GM12878 (cell line): ENCODE results near the gene STX7. TPM values are rescaled to one million over a fixed set of nuclear protein-coding genes. Genes with fewer than 3 reads are reported as not detected.
A peak's percentile ranks its signal among the peaks of the same experiment; 100 is the strongest.

Source experiments
- ATF2 ChIP-seq: IDR thresholded peaks from 2 replicates; pipeline ENCODE4 v1.6.1; 2012; ENCODE audit warnings: low read length, inconsistent platforms
- BHLHE40 ChIP-seq, 2 experiments: fragments of 450-650 bp in 1 of 2; IDR thresholded peaks; 2 replicates each; pipeline ENCODE4 v1.6.1; 2011 to 2017; ENCODE audit warnings: low read depth in 2 of 2, borderline replicate concordance in 1 of 2, improper control_type of control experiment in 1 of 2, low read length in 1 of 2, mild to moderate bottlenecking in 1 of 2
- CBFB ChIP-seq: IDR thresholded peaks from 2 replicates; pipeline ENCODE4 v1.6.1; 2016; ENCODE audit warnings: antibody characterized with exemption, low read depth
- CREM ChIP-seq: IDR thresholded peaks from 2 replicates; pipeline ENCODE4 v1.6.1; 2014; ENCODE audit warnings: antibody characterized with exemption, low read depth
- EP300 ChIP-seq, 2 experiments: fragments of 150-350 bp in 1 of 2; IDR thresholded peaks; 2 replicates each; pipeline ENCODE4 v1.6.1; 2011 to 2012; ENCODE audit warnings: low read depth in 2 of 2, low read length in 2 of 2, borderline replicate concordance in 1 of 2, improper control_type of control experiment in 1 of 2, inconsistent platforms in 1 of 2; ENCODE audit not compliant: control insufficient read depth in 1 of 2
- HDAC2 ChIP-seq: fragments of 200-600 bp; sonication (generic); IDR thresholded peaks from 2 replicates; pipeline ENCODE4 v1.6.1; 2017
- HDAC6 ChIP-seq: fragments of 200-600 bp; sonication (generic); IDR thresholded peaks from one replicate; pipeline ENCODE4 v1.8.0; 2017; ENCODE audit warnings: antibody characterized with exemption; ENCODE audit not compliant: unreplicated experiment
- MEF2A ChIP-seq: IDR thresholded peaks from 2 replicates; pipeline ENCODE4 v1.6.1; 2011; ENCODE audit warnings: low read depth, mild to moderate bottlenecking, low read length, moderate library complexity; ENCODE audit not compliant: insufficient read depth
- NFIC ChIP-seq: IDR thresholded peaks from 2 replicates; pipeline ENCODE4 v1.6.1; 2012; ENCODE audit warnings: low read depth, mild to moderate bottlenecking, inconsistent platforms, low read length, moderate library complexity
- PAX8 ChIP-seq: fragments of 450-650 bp; IDR thresholded peaks from 2 replicates; pipeline ENCODE4 v1.6.1; 2017; ENCODE audit warnings: mild to moderate bottlenecking, moderate library complexity
- RBBP5 ChIP-seq: fragments of 200-600 bp; sonication (generic); conservative IDR thresholded peaks from 2 replicates; pipeline ENCODE4 v1.6.1; 2016
- RELB ChIP-seq: fragments of 450-650 bp; IDR thresholded peaks from 2 replicates; pipeline ENCODE4 v1.6.1; 2017; ENCODE audit warnings: low read depth, mild to moderate bottlenecking, moderate library complexity
- SKIL ChIP-seq: fragments of 450-650 bp; IDR thresholded peaks from 2 replicates; pipeline ENCODE4 v1.6.1; 2017; ENCODE audit warnings: mild to moderate bottlenecking, low read depth, inconsistent platforms; ENCODE audit not compliant: poor library complexity, severe bottlenecking
- SPI1 ChIP-seq: IDR thresholded peaks from 2 replicates; pipeline ENCODE4 v1.6.1; 2011; ENCODE audit warnings: low read depth, mild to moderate bottlenecking, low read length, moderate library complexity, borderline replicate concordance; ENCODE audit not compliant: insufficient read depth
- SREBF2 ChIP-seq: IDR thresholded peaks from 2 replicates; pipeline ENCODE4 v1.6.1; 2012; ENCODE audit warnings: mild to moderate bottlenecking, low read length
- WRNIP1 ChIP-seq: IDR thresholded peaks from 2 replicates; pipeline ENCODE4 v1.6.1; 2011; ENCODE audit warnings: low read depth, low read length, improper control_type of control experiment, borderline replicate concordance
- ZBTB4 ChIP-seq: fragments of 450-650 bp; formaldehyde crosslinking; IDR thresholded peaks from 2 replicates; pipeline ENCODE4 v1.4.0; 2022; ENCODE audit warnings: mild to moderate bottlenecking, moderate library complexity
- ZSCAN29 ChIP-seq: fragments of 450-650 bp; IDR thresholded peaks from 2 replicates; pipeline ENCODE4 v1.6.1; 2017; ENCODE audit warnings: mild to moderate bottlenecking, moderate library complexity
- polyA plus RNA-seq, 11 experiments: library from polyadenylated mRNA; depleted of rRNA in 4 of 11; unstranded in 6 of 11; stranded (reverse) in 5 of 11; fragments of >200 nt; fragmentation: Nextera tagmentation in 4 of 11; fragmentation: Illumina TruSeq in 1 of 11; extraction: Ambion mirVana in 4 of 11; extraction: Trizol in 1 of 11; gene quantifications; 1 replicate in 1 of 11; 2 replicates in 10 of 11; pipeline versions ENCODE4 v1.2.1 to v1.2.3, GENCODE V29; 2011 to 2016; ENCODE audit warnings: inconsistent platforms in 2 of 11, missing spikeins in 2 of 11, low read depth in 1 of 11
- total RNA-seq, 4 experiments: library from RNA; depleted of rRNA in 3 of 4; stranded (reverse); fragments of >200 nt in 3 of 4; fragmentation: Illumina TruSeq in 1 of 4; extraction: Trizol in 1 of 4; gene quantifications; 2 replicates each; pipeline versions ENCODE4 v1.2.1 to v1.2.3, GENCODE V29; 2013 to 2021
- TF ChIP-seq, protein P1 (sequence below): fragments of 450-650 bp; IDR thresholded peaks from 2 replicates; pipeline ENCODE4 v1.6.1; 2018; ENCODE audit warnings: borderline replicate concordance, mild to moderate bottlenecking; ENCODE audit not compliant: partially characterized antibody

Gene STX7
- total and polyA plus RNA-seq, 10 of the 15 experiments (the other 5 are each of a cell fraction or from before 2014, with no cell fraction given), result 26.5 to 75.5 (median 51.3) TPM

GRCh38 chr6:132495604-132496079 is 17.3 kb downstream of the STX7 start (continued):
- TF ChIP-seq SKIL, result no peak
- TF ChIP-seq RBBP5, result no peak
- no peak for TF ChIP-seq SPI1
- 0 out of 2 replicates have a peak, but pooled peaks have one; percentile 20 for TF ChIP-seq CREM
- no peak for TF ChIP-seq CBFB
- TF ChIP-seq HDAC2, result 0 out of 2 replicates have a peak, but pooled peaks have one; percentile 85
- TF ChIP-seq BHLHE40 (IDR thresholded peaks at IDR 0.05; ENCODE audit: borderline replicate concordance in 1 of 2, low read depth in 2 of 2, low read length in 1 of 2), result peak; percentile 27 to 51; a peak in 2 of 4 replicates
- peak; percentile 82 for TF ChIP-seq MEF2A
- no peak for TF ChIP-seq ZSCAN29
- 0 out of 2 replicates have a peak, but pooled peaks have one; percentile 72 for TF ChIP-seq PAX8
- peak; percentile 56; the same call in 1 of the 2 replicates for TF ChIP-seq ATF2
- no peak for TF ChIP-seq WRNIP1
- no peak for TF ChIP-seq SREBF2
- TF ChIP-seq ZBTB4 (CRISPR knock-in tag), result no peak
- TF ChIP-seq RELB, result peak; percentile 66; the same call in 1 of the 2 replicates
- peak; percentile 57 to 66; a peak in 3 of 4 replicates for TF ChIP-seq EP300 (IDR thresholded peaks at IDR 0.05; ENCODE audit: borderline replicate concordance in 1 of 2, control insufficient read depth in 1 of 2, low read depth in 2 of 2, low read length in 2 of 2)
- TF ChIP-seq HDAC6, result no peak
- TF ChIP-seq, protein P1, sequence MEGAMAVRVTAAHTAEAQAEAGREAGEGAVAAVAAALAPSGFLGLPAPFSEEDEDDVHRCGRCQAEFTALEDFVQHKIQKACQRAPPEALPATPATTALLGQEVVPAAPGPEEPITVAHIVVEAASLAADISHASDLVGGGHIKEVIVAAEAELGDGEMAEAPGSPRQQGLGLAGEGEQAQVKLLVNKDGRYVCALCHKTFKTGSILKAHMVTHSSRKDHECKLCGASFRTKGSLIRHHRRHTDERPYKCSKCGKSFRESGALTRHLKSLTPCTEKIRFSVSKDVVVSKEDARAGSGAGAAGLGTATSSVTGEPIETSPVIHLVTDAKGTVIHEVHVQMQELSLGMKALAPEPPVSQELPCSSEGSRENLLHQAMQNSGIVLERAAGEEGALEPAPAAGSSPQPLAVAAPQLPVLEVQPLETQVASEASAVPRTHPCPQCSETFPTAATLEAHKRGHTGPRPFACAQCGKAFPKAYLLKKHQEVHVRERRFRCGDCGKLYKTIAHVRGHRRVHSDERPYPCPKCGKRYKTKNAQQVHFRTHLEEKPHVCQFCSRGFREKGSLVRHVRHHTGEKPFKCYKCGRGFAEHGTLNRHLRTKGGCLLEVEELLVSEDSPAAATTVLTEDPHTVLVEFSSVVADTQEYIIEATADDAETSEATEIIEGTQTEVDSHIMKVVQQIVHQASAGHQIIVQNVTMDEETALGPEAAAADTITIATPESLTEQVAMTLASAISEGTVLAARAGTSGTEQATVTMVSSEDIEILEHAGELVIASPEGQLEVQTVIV, result no peak
- TF ChIP-seq NFIC, result peak; percentile 86
